ENCODE data around the gene TTLL5.
"Not testable (repeated sequence)": the region's sequence is repeated elsewhere in the genome, so short reads cannot be mapped to it uniquely, and the experiment has no call there.

Gene TTLL5

GRCh38 chr14:75877884-75878283 lies 216.8 kb downstream of the TTLL5 start:
- no peak for DNase-seq

GRCh38 chr14:75879031-75879430 lies 218.0 kb downstream of the TTLL5 start:
- DNase-seq = no peak

GRCh38 chr14:75880512-75880911 lies 219.5 kb downstream of the TTLL5 start:
- no peak for DNase-seq

GRCh38 chr14:75881994-75882393 lies 220.9 kb downstream of the TTLL5 start:
- no peak for DNase-seq

- DNase-seq = no peak
Observed at GRCh38 chr14:75884198-75884611, 223.2 kb downstream of the TTLL5 start.

- DNase-seq = no peak
Observed at GRCh38 chr14:75885829-75886228, 224.8 kb downstream of the TTLL5 start.

- DNase-seq = no peak
Observed at GRCh38 chr14:75886636-75887348, 225.7 kb downstream of the TTLL5 start.

GRCh38 chr14:75888945-75889344 lies 227.9 kb downstream of the TTLL5 start:
- DNase-seq = no peak

GRCh38 chr14:75896341-75896740 lies 235.3 kb downstream of the TTLL5 start:
- no peak for DNase-seq

- DNase-seq = no peak
Observed at GRCh38 chr14:75904311-75904710, 243.3 kb downstream of the TTLL5 start.

GRCh38 chr14:75905147-75905904 lies 244.3 kb downstream of the TTLL5 start:
- no peak for DNase-seq

GRCh38 chr14:75906228-75906627 lies 245.2 kb downstream of the TTLL5 start:
- DNase-seq = no peak

- peak; percentile 78 for DNase-seq
Observed at GRCh38 chr14:75906680-75907280, 245.7 kb downstream of the TTLL5 start.

- no peak for DNase-seq
Observed at GRCh38 chr14:75907756-75908359, 246.8 kb downstream of the TTLL5 start.

- DNase-seq = no peak
Observed at GRCh38 chr14:75909630-75910029, 248.6 kb downstream of the TTLL5 start.

- no peak for DNase-seq
Observed at GRCh38 chr14:75910048-75910447, 249.0 kb downstream of the TTLL5 start.

GRCh38 chr14:75911883-75912282 lies 250.8 kb downstream of the TTLL5 start:
- no peak for DNase-seq

GRCh38 chr14:75913183-75913582 lies 252.1 kb downstream of the TTLL5 start:
- DNase-seq = no peak

- no peak for DNase-seq
Observed at GRCh38 chr14:75915045-75915444, 254.0 kb downstream of the TTLL5 start.

- DNase-seq = no peak
Observed at GRCh38 chr14:75917322-75917945, 256.4 kb downstream of the TTLL5 start.

GRCh38 chr14:75917946-75918335 lies 256.9 kb downstream of the TTLL5 start:
- no peak for DNase-seq

- not testable (repeated sequence) for DNase-seq
Observed at GRCh38 chr14:75920421-75920820, 259.4 kb downstream of the TTLL5 start.
